Measurements from ENCODE around the gene ACSL1.
"Not testable (repeated sequence)": the region's sequence is repeated elsewhere in the genome, so short reads cannot be mapped to it uniquely, and the experiment has no call there.

ACSL1 gene

DNA sequence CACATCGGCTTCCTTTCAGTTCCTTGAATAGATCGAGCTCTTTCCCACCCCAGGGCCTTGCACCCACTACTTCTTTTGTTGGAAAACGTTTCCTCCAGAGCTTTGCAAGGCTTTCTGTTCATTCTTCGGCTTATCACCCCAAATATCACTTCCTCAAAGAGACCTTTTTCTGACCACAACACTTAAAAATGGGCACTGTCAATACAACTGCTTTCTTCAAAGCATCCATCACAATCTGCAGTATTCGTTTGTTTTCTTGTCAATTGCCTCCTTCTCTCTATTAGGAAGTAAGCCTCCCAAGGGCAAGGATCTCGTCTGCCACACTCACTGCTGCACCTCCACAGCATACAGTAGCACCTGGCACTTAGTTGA lies 74.2 kb downstream of the ACSL1 start:
- Histone ChIP-seq H3K4me1 (peaks cover 31 to 100% (median 55%) of the 10 kb centered on the region in 10 experiments), H3K9ac (peak overlapping the region in 1 of 11 experiments; percentile 10; a peak in 1 of 22 replicates), H3K4me2 (peak overlapping the region in 10 of 11 experiments; percentile 41 to 85 (median 55); a peak in 14 of 22 replicates), H3K36me3 (peaks cover 5 to 50% (median 44%) of the 10 kb centered on the region in 11 experiments; a peak in 21 of 22 replicates), H4K20me1 (peaks cover 0 to 99% (median 0%) of the 10 kb centered on the region in 11 experiments; a peak in 8 of 22 replicates), H3K9me3 (replicated peaks in 1 of 11) (no peaks in the 10 kb centered on the region), H3K27me3 (no peaks in the 10 kb centered on the region), H3K4me3 (no peak overlapping the region), H3K27ac (0 out of 22 replicates have a peak overlapping the region, but pooled peaks of 1 of the 11 experiments have one; percentile 0)
- TF ChIP-seq Cebpa-rat (IDR thresholded peaks at IDR 0.05): no peak

DNA sequence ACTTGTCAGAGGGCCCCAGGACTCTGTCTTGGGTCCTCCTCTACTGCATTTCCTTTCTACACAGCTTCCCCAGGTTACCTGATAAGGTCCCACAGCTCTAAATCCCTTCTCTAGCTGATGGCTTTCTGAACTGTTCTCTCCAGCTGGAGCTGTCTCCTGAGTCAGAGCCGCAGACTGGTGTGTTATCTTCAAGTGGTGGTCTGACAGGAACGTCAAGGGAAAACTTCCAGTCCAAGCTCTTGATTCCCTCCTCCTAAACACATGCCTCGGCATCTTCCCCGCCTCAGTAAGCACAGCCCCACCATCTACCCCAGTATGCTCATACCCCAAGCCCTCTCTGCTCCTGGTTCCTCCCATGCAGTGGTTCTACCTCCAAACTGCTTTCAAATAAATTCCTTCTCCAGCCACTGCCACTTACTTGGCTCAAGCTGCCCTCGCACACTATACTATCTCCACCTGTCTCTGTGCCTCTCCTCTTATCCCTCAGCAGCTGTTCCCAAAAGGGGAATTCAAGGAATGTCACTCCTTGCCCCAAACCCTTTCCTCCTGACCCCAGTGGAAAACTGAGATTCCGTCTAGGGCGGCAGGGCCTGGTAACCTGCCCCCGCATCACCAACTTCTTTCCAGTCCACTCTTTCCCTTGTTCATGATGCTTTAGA lies 74.7 kb downstream of the ACSL1 start:
- Histone ChIP-seq H3K4me3 (no peak overlapping the region), H3K4me2 (peak overlapping the region in 9 of 11 experiments; percentile 15 to 85 (median 54); a peak in 12 of 22 replicates), H3K9me3 (replicated peaks in 1 of 11) (no peaks in the 10 kb centered on the region), H3K4me1 (peaks cover 36 to 100% (median 60%) of the 10 kb centered on the region in 10 experiments), H4K20me1 (peaks cover 0 to 93% (median 0%) of the 10 kb centered on the region in 11 experiments; a peak in 8 of 22 replicates), H3K27me3 (no peaks in the 10 kb centered on the region), H3K9ac (peak overlapping the region in 1 of 11 experiments; percentile 10; a peak in 1 of 22 replicates), H3K27ac (peak overlapping the region in 2 of 11 experiments; percentile 18 to 23; a peak in 2 of 22 replicates), H3K36me3 (peaks cover 0 to 45% (median 39%) of the 10 kb centered on the region in 11 experiments; a peak in 20 of 22 replicates)
- TF ChIP-seq Cebpa-rat (IDR thresholded peaks at IDR 0.05): no peak

DNA sequence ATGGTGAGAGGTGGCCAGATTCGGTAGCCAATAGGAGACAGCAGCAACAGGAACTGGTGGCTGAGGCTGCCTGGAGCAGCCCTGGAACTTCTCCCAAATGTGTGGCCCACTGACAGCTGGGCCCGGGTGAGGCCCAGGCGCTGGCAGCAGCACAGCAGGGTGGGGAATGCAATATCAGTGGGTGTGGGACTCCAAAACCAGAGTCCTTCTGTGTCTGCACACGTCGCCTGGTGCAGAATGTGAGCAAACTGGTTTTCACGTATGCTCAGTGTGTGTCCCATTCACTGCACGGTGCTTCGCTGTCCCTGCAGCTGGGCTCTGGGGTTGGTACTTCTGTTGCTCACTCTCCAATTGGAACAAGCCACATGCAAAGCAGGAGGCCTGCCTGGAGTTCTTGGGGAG lies 77.5 kb downstream of the ACSL1 start:
- Histone ChIP-seq H3K36me3 (peaks cover 0 to 17% (median 12%) of the 10 kb centered on the region in 11 experiments; a peak in 17 of 22 replicates), H3K9me3 (replicated peaks in 1 of 11) (no peaks in the 10 kb centered on the region), H4K20me1 (peaks cover 0 to 65% (median 0%) of the 10 kb centered on the region in 11 experiments; a peak in 7 of 22 replicates), H3K4me2 (peak overlapping the region in 6 of 11 experiments; percentile 79 to 90 (median 83); a peak in 11 of 22 replicates), H3K4me1 (peaks cover 39 to 97% (median 59%) of the 10 kb centered on the region in 10 experiments), H3K27ac (peak overlapping the region in 2 of 11 experiments; percentile 66 to 83; a peak in 2 of 22 replicates), H3K27me3 (no peaks in the 10 kb centered on the region), H3K9ac (peak overlapping the region in 3 of 11 experiments; percentile 34 to 77 (median 66); a peak in 2 of 22 replicates), H3K4me3 (no peak overlapping the region)
- no peak for TF ChIP-seq Cebpa-rat (IDR thresholded peaks at IDR 0.05)

DNA sequence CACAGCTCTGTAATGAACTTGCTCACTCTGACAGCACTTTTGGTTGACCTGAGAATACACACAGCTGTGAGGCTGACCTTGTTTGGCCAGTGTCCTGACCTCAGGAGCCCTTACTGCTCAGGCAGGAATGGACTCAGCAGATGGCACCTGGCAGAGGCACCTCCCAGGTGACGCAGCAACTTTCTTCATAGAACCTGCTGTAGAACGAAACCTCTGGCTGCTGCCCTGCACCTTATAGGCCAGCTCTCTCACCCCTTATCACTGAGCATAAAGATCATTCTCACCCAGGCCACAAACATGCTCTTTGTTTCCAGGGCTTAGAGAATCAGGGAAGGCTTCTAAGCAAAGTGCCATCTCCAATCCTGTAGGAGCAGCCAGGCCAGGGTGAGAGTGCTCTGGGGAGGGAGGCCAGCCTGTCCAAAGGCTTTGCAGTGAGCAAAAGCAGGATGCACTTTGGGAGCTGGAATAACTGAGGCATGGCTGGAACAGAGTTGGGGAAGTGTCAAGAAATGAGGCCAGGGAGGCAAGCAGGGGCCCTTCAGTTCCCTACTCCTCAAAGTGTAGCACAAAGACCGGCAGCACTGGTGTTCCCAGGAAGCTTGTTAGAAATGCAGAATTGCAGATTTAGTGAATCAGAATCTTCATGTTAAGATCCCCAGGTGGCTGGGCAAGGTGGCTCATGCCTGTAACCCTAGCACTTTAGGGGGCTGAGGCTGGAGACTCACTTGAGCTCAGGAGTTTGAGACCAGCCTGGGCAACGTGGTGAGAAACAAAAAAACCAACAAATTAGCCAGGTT lies 78.5 kb downstream of the ACSL1 start:
- Histone ChIP-seq H3K27me3 (no peaks in the 10 kb centered on the region), H3K9ac (peak overlapping the region in 9 of 11 experiments; percentile 34 to 77 (median 61); a peak in 17 of 22 replicates), H3K27ac (peak overlapping the region in 9 of 11 experiments; percentile 56 to 83 (median 69); a peak in 18 of 22 replicates), H3K4me3 (peak overlapping the region in 3 of 10 experiments; percentile 4 to 11 (median 10); a peak in 2 of 20 replicates), H3K4me2 (peak overlapping the region; percentile 65 to 90 (median 81)), H4K20me1 (peaks cover 0 to 55% (median 0%) of the 10 kb centered on the region in 11 experiments; a peak in 7 of 22 replicates), H3K9me3 (replicated peaks in 1 of 11) (peaks cover 0 to 3% (median 0%) of the 10 kb centered on the region in 11 experiments; a peak in 5 of 22 replicates), H3K36me3 (peaks cover 0 to 7% (median 2%) of the 10 kb centered on the region in 11 experiments; a peak in 7 of 22 replicates), H3K4me1 (peaks cover 28 to 97% (median 49%) of the 10 kb centered on the region in 10 experiments)
- no peak for TF ChIP-seq Cebpa-rat (IDR thresholded peaks at IDR 0.05)

GRCh38 chr4:184745831-184746795 lies 79.7 kb downstream of the ACSL1 start:
- no peak for TF ChIP-seq Cebpa-rat (IDR thresholded peaks at IDR 0.05)
- H3K4me3 ChIP-seq: peak overlapping the region in 6 of 10 experiments; percentile 4 to 18 (median 12); a peak in 4 of 20 replicates
- H3K9ac ChIP-seq: peak overlapping the region; percentile 13 to 77 (median 53); a peak in 21 of 22 replicates
- H3K36me3 ChIP-seq: peaks cover 0 to 2% (median 0%) of the 10 kb centered on the region in 11 experiments; a peak in 1 of 22 replicates
- peaks cover 0 to 15% (median 7%) of the 10 kb centered on the region in 11 experiments; a peak in 20 of 22 replicates for H3K9me3 ChIP-seq (replicated peaks in 1 of 11)
- H3K27me3 ChIP-seq: no peaks in the 10 kb centered on the region
- H3K27ac ChIP-seq: peak overlapping the region; percentile 35 to 83 (median 66)
- peaks cover 0 to 44% (median 0%) of the 10 kb centered on the region in 11 experiments; a peak in 7 of 22 replicates for H4K20me1 ChIP-seq
- peaks cover 17 to 93% (median 39%) of the 10 kb centered on the region in 10 experiments for H3K4me1 ChIP-seq
- peak overlapping the region; percentile 65 to 90 (median 81) for H3K4me2 ChIP-seq

GRCh38 chr4:184744236-184744635 lies 81.5 kb downstream of the ACSL1 start:
- H3K9me3 ChIP-seq (replicated peaks in 1 of 11): peaks cover 0 to 21% (median 16%) of the 10 kb centered on the region in 11 experiments; a peak in 20 of 22 replicates

GRCh38 chr4:184743650-184744049 lies 82.1 kb downstream of the ACSL1 start:
- Histone ChIP-seq H3K4me1 (peaks cover 31 to 93% (median 52%) of the 10 kb centered on the region in 10 experiments), H3K4me3 (no peak overlapping the region), H3K27me3 (no peaks in the 10 kb centered on the region), H4K20me1 (peaks cover 0 to 19% (median 0%) of the 10 kb centered on the region in 11 experiments; a peak in 4 of 22 replicates), H3K36me3 (peaks cover 0 to 4% (median 0%) of the 10 kb centered on the region in 11 experiments; a peak in 1 of 22 replicates), H3K9ac (no peak overlapping the region), H3K4me2 (no peak overlapping the region), H3K9me3 (replicated peaks in 1 of 11) (peaks cover 0 to 21% (median 16%) of the 10 kb centered on the region in 11 experiments; a peak in 20 of 22 replicates), H3K27ac (peak overlapping the region in 2 of 11 experiments; percentile 12 to 13; a peak in 2 of 22 replicates)
- no peak for TF ChIP-seq Cebpa-rat (IDR thresholded peaks at IDR 0.05)

More at GRCh38 chr4:184744236-184744635, 81.5 kb downstream of the ACSL1 start:
- peaks cover 0 to 4% (median 0%) of the 10 kb centered on the region in 11 experiments; a peak in 1 of 22 replicates for H3K36me3 ChIP-seq
- TF ChIP-seq Cebpa-rat (IDR thresholded peaks at IDR 0.05): no peak
- H3K4me3 ChIP-seq: no peak overlapping the region
- H3K9ac ChIP-seq: no peak overlapping the region
- peaks cover 26 to 93% (median 49%) of the 10 kb centered on the region in 10 experiments for H3K4me1 ChIP-seq
- H3K27ac ChIP-seq: peak overlapping the region in 2 of 11 experiments; percentile 12 to 13; a peak in 1 of 22 replicates
- no peaks in the 10 kb centered on the region for H3K27me3 ChIP-seq
- H4K20me1 ChIP-seq: peaks cover 0 to 25% (median 0%) of the 10 kb centered on the region in 11 experiments; a peak in 5 of 22 replicates
- 0 out of 22 replicates have a peak overlapping the region, but pooled peaks of 1 of the 11 experiments have one; percentile 1 for H3K4me2 ChIP-seq

- not testable (repeated sequence) for H3K4me3 ChIP-seq, H3K36me3 ChIP-seq, H3K4me2 ChIP-seq, H3K27me3 ChIP-seq, H3K9ac ChIP-seq, H3K27ac ChIP-seq, H4K20me1 ChIP-seq
- Histone ChIP-seq H3K9me3 (replicated peaks in 1 of 11) (peaks cover 0 to 21% (median 16%) of the 10 kb centered on the region in 11 experiments; a peak in 20 of 22 replicates), H3K4me1 (peaks cover 23 to 78% (median 35%) of the 10 kb centered on the region in 10 experiments)
These were observed 84.1 kb downstream of the ACSL1 start for GRCh38 chr4:184741651-184742050.
